Osteoblast (primary cell): Measurements from ENCODE around the gene KLK6. TPM values are rescaled to one million over a fixed set of nuclear protein-coding genes. Genes with fewer than 3 reads are reported as not detected.

Experiments
- DNase-seq: peaks from one replicate; pipeline ENCODE4 v3.0.0; 2011; ENCODE audit warnings: low spot score, mixed read lengths; ENCODE audit not compliant: insufficient read length; ENCODE audit errors: missing footprints
- H2AFZ ChIP-seq: 2 replicates; pipeline ENCODE4 v1.6.0; 2011; ENCODE audit warnings: mild to moderate bottlenecking, low read length
- H3K27ac ChIP-seq: 2 replicates; pipeline ENCODE4 v1.5.1; 2011; ENCODE audit warnings: mild to moderate bottlenecking, low read depth, low read length, moderate library complexity
- H3K27me3 ChIP-seq: 2 replicates; pipeline ENCODE4 v1.6.0; 2012; ENCODE audit warnings: mild to moderate bottlenecking, control low read depth, inconsistent platforms, low read length, moderate library complexity; ENCODE audit not compliant: insufficient read depth
- H3K36me3 ChIP-seq: 2 replicates; pipeline ENCODE4 v1.5.1; 2011; ENCODE audit warnings: mild to moderate bottlenecking, low read length, control low read depth, moderate library complexity; ENCODE audit not compliant: insufficient read depth
- H3K4me1 ChIP-seq: 2 replicates; pipeline ENCODE4 v1.5.1; 2011; ENCODE audit warnings: mild to moderate bottlenecking, low read length, control low read depth, moderate library complexity; ENCODE audit not compliant: insufficient read depth
- H3K4me2 ChIP-seq: 2 replicates; pipeline ENCODE4 v1.6.0; 2011; ENCODE audit warnings: mild to moderate bottlenecking, low read length; ENCODE audit not compliant: insufficient read depth
- H3K4me3 ChIP-seq: fragments of 200-600 bp; sonication (generic); 3 replicates; pipeline ENCODE4 v1.5.1; 2012; ENCODE audit warnings: mild to moderate bottlenecking, low read length, inconsistent platforms; ENCODE audit not compliant: insufficient read depth
- H3K79me2 ChIP-seq: 2 replicates; pipeline ENCODE4 v1.6.0; 2012; ENCODE audit warnings: mild to moderate bottlenecking, low read length, control low read depth, inconsistent platforms; ENCODE audit not compliant: insufficient read depth
- H3K9me3 ChIP-seq: 2 replicates; pipeline ENCODE4 v1.5.1; 2011; ENCODE audit warnings: low read depth, low read length, control low read depth
- H4K20me1 ChIP-seq: 2 replicates; pipeline ENCODE4 v1.6.0; 2012; ENCODE audit warnings: mild to moderate bottlenecking, low read length, control low read depth; ENCODE audit not compliant: insufficient read depth
- total RNA-seq: library from RNA; depleted of rRNA; stranded (reverse); fragments of >200 nt; gene quantifications from 2 replicates; pipeline ENCODE4 v1.2.3, GENCODE V29; 2012
- TF ChIP-seq, protein P1 (sequence below): IDR thresholded peaks from 2 replicates; pipeline ENCODE4 v1.5.1; 2011; ENCODE audit warnings: mild to moderate bottlenecking, low read depth, low read length, moderate library complexity; ENCODE audit errors: extremely low read depth

KLK6 gene
- total RNA-seq, 1 donor: not detected

DNA sequence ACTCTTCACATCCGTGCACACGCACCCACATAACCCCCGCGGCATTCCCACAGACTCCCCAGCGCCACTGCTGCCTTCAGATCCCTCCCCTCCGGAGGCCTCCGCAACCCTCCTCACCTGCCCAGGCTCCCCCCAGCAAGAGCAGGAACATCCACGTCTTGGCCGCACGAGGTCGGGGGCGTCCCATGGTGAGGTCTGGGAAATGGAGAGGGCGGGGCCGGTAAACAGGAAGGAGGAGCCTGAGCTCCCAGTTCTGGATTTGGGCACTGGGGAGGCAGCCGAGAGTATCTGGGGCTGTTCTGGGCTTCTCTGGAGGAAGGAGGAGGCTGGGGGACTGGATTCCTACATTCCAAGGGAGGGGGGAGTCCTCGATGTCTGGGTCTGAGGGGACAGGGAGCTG, 31.6 kb upstream of the KLK6 start:
- Histone ChIP-seq H3K79me2 (no peaks in the 10 kb centered on the region), H3K4me1 (no peaks in the 10 kb centered on the region), H3K36me3 (no peaks in the 10 kb centered on the region), H3K27ac (no peak overlapping the region), H3K9me3 (no peaks in the 10 kb centered on the region), H3K4me3 (no peak overlapping the region), H3K27me3 (no peaks in the 10 kb centered on the region), H2AFZ (no peak overlapping the region), H4K20me1 (no peaks in the 10 kb centered on the region), H3K4me2 (no peak overlapping the region)
- no peak for DNase-seq
- TF ChIP-seq, protein P1, sequence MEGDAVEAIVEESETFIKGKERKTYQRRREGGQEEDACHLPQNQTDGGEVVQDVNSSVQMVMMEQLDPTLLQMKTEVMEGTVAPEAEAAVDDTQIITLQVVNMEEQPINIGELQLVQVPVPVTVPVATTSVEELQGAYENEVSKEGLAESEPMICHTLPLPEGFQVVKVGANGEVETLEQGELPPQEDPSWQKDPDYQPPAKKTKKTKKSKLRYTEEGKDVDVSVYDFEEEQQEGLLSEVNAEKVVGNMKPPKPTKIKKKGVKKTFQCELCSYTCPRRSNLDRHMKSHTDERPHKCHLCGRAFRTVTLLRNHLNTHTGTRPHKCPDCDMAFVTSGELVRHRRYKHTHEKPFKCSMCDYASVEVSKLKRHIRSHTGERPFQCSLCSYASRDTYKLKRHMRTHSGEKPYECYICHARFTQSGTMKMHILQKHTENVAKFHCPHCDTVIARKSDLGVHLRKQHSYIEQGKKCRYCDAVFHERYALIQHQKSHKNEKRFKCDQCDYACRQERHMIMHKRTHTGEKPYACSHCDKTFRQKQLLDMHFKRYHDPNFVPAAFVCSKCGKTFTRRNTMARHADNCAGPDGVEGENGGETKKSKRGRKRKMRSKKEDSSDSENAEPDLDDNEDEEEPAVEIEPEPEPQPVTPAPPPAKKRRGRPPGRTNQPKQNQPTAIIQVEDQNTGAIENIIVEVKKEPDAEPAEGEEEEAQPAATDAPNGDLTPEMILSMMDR: no peak

DNA sequence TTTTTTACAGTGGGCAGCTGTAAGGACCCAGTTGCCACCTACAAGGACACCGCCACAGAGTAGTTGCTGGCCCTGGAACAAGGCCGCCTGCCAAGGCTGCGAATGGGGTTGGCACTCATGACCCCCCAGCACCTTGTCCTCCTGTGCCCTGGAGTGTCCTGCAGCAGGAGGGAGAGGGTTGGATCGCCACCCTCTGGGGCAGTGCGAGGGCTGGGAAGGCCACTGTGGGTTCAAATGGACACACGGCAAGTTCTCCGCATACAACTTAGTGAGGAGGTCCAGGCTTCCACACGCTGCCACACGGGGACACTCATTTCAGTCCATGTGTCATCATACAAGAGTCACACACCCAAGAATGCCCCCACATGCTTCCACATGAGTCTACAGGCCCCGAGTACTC, 31.0 kb upstream of the KLK6 start:
- Histone ChIP-seq H3K27ac (no peak overlapping the region), H3K4me1 (no peaks in the 10 kb centered on the region), H4K20me1 (no peaks in the 10 kb centered on the region), H3K36me3 (no peaks in the 10 kb centered on the region), H3K4me2 (no peak overlapping the region), H3K9me3 (no peaks in the 10 kb centered on the region), H2AFZ (no peak overlapping the region), H3K27me3 (no peaks in the 10 kb centered on the region), H3K79me2 (no peaks in the 10 kb centered on the region), H3K4me3 (no peak overlapping the region)
- TF ChIP-seq, protein P1: no peak
- DNase-seq: no peak

DNA sequence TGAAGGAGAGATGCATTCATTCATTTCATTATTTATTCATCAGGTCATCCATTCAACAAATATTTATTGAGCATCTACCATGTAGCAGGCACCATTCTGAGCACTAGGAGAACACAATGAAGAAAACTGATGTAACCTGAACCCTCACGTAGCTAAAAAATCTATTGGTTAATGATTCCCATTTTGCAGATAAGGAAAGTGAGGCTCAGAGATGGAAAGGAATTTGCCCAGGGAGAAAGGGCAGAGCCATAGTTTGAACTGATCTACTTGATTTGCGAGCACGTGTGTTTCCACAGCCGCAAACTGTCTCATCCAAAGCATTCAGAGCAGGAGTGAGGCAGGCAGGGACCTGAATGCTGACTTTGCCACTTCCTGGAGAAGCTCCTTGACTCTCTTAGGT, 29.3 kb upstream of the KLK6 start:
- no peaks in the 10 kb centered on the region for H3K79me2 ChIP-seq
- no peaks in the 10 kb centered on the region for H3K36me3 ChIP-seq
- H3K27ac ChIP-seq: no peak overlapping the region

DNA sequence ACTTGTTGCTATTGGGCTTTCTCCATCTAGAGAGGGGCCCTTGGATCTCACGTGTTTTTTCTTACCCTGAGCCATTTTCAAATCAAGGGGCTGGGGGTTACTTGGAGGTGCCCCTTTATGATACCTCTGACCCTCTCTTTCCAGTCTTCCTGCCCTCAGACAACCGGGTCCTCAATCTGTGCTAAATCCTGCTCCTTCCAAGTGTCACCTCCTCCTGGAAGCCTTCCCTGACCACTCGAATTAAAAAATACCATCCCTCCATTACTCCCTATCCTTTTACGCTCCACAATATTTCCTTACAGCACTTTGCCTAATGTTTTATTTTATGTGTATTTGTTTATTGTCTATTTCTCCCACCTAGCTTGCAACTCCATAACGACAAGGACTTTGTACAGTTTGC, 28.7 kb upstream of the KLK6 start:
- H3K4me1 ChIP-seq: no peaks in the 10 kb centered on the region
- no peak overlapping the region for H3K4me2 ChIP-seq
- no peaks in the 10 kb centered on the region for H4K20me1 ChIP-seq
- no peaks in the 10 kb centered on the region for H3K9me3 ChIP-seq
- H3K27me3 ChIP-seq: no peaks in the 10 kb centered on the region
- peak; percentile 58 for DNase-seq
- H2AFZ ChIP-seq: no peak overlapping the region
- no peak overlapping the region for H3K27ac ChIP-seq
- H3K79me2 ChIP-seq: no peaks in the 10 kb centered on the region
- TF ChIP-seq, protein P1: no peak
- no peaks in the 10 kb centered on the region for H3K36me3 ChIP-seq
- H3K4me3 ChIP-seq: no peak overlapping the region

More for the DNA sequence above, 29.3 kb upstream of the KLK6 start:
- H3K27me3 ChIP-seq: no peaks in the 10 kb centered on the region
- no peaks in the 10 kb centered on the region for H4K20me1 ChIP-seq
- DNase-seq: no peak
- H3K9me3 ChIP-seq: no peaks in the 10 kb centered on the region
- no peaks in the 10 kb centered on the region for H3K4me1 ChIP-seq
- no peak overlapping the region for H3K4me3 ChIP-seq
- TF ChIP-seq, protein P1: no peak
- no peak overlapping the region for H3K4me2 ChIP-seq
- no peak overlapping the region for H2AFZ ChIP-seq
